ENCODE measurements around the gene CIROP. TPM values are rescaled to one million over a fixed set of nuclear protein-coding genes. Genes with fewer than 3 reads are reported as not detected.

The CIROP gene
- total and polyA plus RNA-seq, 2 donors (not counting 1 experiment from before 2014, with no cell fraction given), result not detected

DNA sequence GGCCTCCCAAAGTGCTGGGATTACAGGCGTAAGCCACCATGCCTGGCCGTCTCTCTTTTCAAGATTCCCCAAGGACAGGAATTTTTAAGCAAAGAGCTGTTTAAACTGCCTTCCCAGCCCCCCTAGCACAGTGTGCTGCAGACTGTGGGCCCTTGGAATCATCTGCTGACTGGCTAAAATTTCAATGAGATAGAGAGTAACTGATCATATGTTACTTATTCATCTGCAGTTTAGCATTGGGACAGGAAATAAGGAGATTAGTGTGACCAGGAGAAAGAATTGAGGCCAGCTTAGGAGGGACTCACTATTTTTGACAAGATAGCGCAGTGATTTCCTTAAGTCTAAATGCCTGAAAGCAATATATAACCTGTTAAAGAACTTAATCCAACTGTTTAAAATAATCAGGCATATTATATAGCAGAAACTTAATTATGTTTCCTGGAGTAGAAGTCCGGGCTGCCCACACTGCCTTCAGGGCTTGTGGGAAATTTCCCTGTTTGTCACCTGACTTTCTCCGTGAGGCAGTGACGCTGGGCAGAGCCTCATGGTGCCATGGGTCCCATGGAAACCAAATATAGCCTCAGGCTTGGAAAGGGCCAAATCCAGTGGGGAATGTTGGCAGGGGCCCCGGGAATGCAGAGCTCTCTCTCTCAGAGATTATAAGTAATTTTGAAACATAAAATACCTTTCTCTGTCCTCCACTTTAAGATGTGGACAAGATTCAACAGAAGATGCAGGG lies 37.1 kb upstream of the CIROP start:
- CTCF ChIA-PET, result interaction anchor here (1.0 kb wide), 1 partner anchor 20 kb away, joined by 3 read pairs; no protein-coding TSS in a partner anchor
- H3K27ac Mint-ChIP-seq, result no peak overlapping the region
- no peak overlapping the region for H3K4me2 ChIP-seq (replicated peaks; ENCODE audit: low read depth, low read length, poor library complexity, severe bottlenecking)
- H3K4me1 ChIP-seq (ENCODE audit: control insufficient read depth in 2 of 2, insufficient read depth in 2 of 2, low read length in 2 of 2), result no peaks in the 10 kb centered on the region
- H3K27me3 Mint-ChIP-seq, result peaks cover 5% of the 10 kb centered on the region
- H3K4me3 ChIP-seq (ENCODE audit: control extremely low read depth in 1 of 5, extremely low read depth in 1 of 5, insufficient read depth in 1 of 5, low read depth in 2 of 5, low read length in 4 of 5), result no peak overlapping the region
- 98% methylated on average over 5 of the region's 7 CpGs for WGBS (ENCODE audit: insufficient coverage)
- H4K20me1 ChIP-seq (ENCODE audit: control insufficient read depth, insufficient read depth, low read length, poor library complexity, severe bottlenecking), result no peaks in the 10 kb centered on the region
- H2AFZ ChIP-seq (ENCODE audit: insufficient read depth, low read depth, low read length, poor library complexity, severe bottlenecking), result no peak overlapping the region
- H3K79me2 ChIP-seq (ENCODE audit: control insufficient read depth, insufficient read depth, low read length), result no peaks in the 10 kb centered on the region
- H3K9ac ChIP-seq (ENCODE audit: low read length), result no peak overlapping the region
- DNase-seq (no peak), ATAC-seq (ENCODE audit: low read depth) (no peak)
- H3K27me3 ChIP-seq (replicated peaks in 1 of 4; ENCODE audit: control extremely low read depth in 1 of 4, control insufficient read depth in 3 of 4, insufficient read depth in 4 of 4, low read length in 3 of 4), result no peaks in the 10 kb centered on the region
- H3K36me3 ChIP-seq (replicated peaks in 1 of 2; ENCODE audit: control extremely low read depth in 1 of 2, control insufficient read depth in 1 of 2, extremely low read depth in 1 of 2, insufficient read depth in 2 of 2, low read length in 1 of 2), result no peaks in the 10 kb centered on the region
- H3K4me3 Mint-ChIP-seq, result no peak overlapping the region
- H3K27ac ChIP-seq (ENCODE audit: low read length in 2 of 2), result no peak overlapping the region
- TF ChIP-seq, protein P1, sequence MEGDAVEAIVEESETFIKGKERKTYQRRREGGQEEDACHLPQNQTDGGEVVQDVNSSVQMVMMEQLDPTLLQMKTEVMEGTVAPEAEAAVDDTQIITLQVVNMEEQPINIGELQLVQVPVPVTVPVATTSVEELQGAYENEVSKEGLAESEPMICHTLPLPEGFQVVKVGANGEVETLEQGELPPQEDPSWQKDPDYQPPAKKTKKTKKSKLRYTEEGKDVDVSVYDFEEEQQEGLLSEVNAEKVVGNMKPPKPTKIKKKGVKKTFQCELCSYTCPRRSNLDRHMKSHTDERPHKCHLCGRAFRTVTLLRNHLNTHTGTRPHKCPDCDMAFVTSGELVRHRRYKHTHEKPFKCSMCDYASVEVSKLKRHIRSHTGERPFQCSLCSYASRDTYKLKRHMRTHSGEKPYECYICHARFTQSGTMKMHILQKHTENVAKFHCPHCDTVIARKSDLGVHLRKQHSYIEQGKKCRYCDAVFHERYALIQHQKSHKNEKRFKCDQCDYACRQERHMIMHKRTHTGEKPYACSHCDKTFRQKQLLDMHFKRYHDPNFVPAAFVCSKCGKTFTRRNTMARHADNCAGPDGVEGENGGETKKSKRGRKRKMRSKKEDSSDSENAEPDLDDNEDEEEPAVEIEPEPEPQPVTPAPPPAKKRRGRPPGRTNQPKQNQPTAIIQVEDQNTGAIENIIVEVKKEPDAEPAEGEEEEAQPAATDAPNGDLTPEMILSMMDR (IDR thresholded peaks at IDR 0.05), result no peak
- no peak for TF ChIP-seq EZH2 (IDR thresholded peaks at IDR 0.05; ENCODE audit: borderline replicate concordance, insufficient read depth, low read depth, low read length, poor library complexity, severe bottlenecking)
- no peaks in the 10 kb centered on the region for H3K9me3 Mint-ChIP-seq (ENCODE audit: insufficient read depth)
- intact Hi-C loops (cut with micrococcal nuclease), result no loop called here
- no peaks in the 10 kb centered on the region for H3K9me3 ChIP-seq (ENCODE audit: control extremely low read depth in 1 of 3, control insufficient read depth in 2 of 3, insufficient read depth in 1 of 3, low read length in 2 of 3)
- POLR2A ChIA-PET, result interaction anchor here (0.6 kb wide), 1 partner anchor 380 kb away, joined by 8 read pairs; no protein-coding TSS in a partner anchor
- H3K4me1 Mint-ChIP-seq, result no peaks in the 10 kb centered on the region

DNA sequence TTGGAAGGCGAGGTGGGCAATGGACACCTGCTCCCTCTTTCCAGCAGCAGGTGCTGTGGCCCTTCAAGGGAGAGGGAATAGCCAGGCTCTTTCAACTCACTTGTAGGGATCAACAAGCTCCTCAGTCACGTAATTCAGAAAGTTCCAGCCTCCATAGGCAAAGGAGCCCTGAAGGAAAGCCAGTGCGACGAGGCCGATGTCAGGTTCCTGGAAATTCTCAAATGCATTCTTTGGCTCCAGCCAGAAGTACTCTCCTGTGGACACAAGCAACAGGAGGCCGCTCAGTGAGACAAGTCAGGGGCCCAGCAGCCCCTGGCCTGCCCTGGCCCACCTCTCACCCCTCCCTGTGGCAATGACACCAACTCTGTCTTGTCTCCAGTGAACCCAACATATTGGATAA lies 35.6 kb upstream of the CIROP start:
- H3K4me3 ChIP-seq (ENCODE audit: control extremely low read depth in 1 of 5, extremely low read depth in 1 of 5, insufficient read depth in 1 of 5, low read depth in 2 of 5, low read length in 4 of 5), result no peak overlapping the region
- H3K27me3 ChIP-seq (replicated peaks in 1 of 4; ENCODE audit: control extremely low read depth in 1 of 4, control insufficient read depth in 3 of 4, insufficient read depth in 4 of 4, low read length in 3 of 4), result no peaks in the 10 kb centered on the region
- no peaks in the 10 kb centered on the region for H3K4me1 ChIP-seq (ENCODE audit: control insufficient read depth in 2 of 2, insufficient read depth in 2 of 2, low read length in 2 of 2)
- 86% methylated on average over 6 of the region's 6 CpGs for WGBS (ENCODE audit: insufficient coverage)
- H3K79me2 ChIP-seq (ENCODE audit: control insufficient read depth, insufficient read depth, low read length), result no peaks in the 10 kb centered on the region
- no peak for TF ChIP-seq EZH2 (IDR thresholded peaks at IDR 0.05; ENCODE audit: borderline replicate concordance, insufficient read depth, low read depth, low read length, poor library complexity, severe bottlenecking)
- intact Hi-C loops (cut with micrococcal nuclease), result no loop called here
- no peak overlapping the region for H3K27ac ChIP-seq (ENCODE audit: low read length in 2 of 2)
- H4K20me1 ChIP-seq (ENCODE audit: control insufficient read depth, insufficient read depth, low read length, poor library complexity, severe bottlenecking), result no peaks in the 10 kb centered on the region
- Mint-ChIP-seq H3K27me3 (no peaks in the 10 kb centered on the region), H3K27ac (no peak overlapping the region), H3K9me3 (ENCODE audit: insufficient read depth) (no peaks in the 10 kb centered on the region), H3K4me1 (no peaks in the 10 kb centered on the region), H3K4me3 (no peak overlapping the region)
- no peaks in the 10 kb centered on the region for H3K9me3 ChIP-seq (ENCODE audit: control extremely low read depth in 1 of 3, control insufficient read depth in 2 of 3, insufficient read depth in 1 of 3, low read length in 2 of 3)
- no peak overlapping the region for H3K9ac ChIP-seq (ENCODE audit: low read length)
- H3K36me3 ChIP-seq (replicated peaks in 1 of 2; ENCODE audit: control extremely low read depth in 1 of 2, control insufficient read depth in 1 of 2, extremely low read depth in 1 of 2, insufficient read depth in 2 of 2, low read length in 1 of 2), result no peaks in the 10 kb centered on the region
- H3K4me2 ChIP-seq (replicated peaks; ENCODE audit: low read depth, low read length, poor library complexity, severe bottlenecking), result no peak overlapping the region
- CTCF ChIA-PET, result no interaction called here
- POLR2A ChIA-PET, result no interaction called here
- ATAC-seq (ENCODE audit: low read depth), result no peak
- H2AFZ ChIP-seq (ENCODE audit: insufficient read depth, low read depth, low read length, poor library complexity, severe bottlenecking), result no peak overlapping the region
- no peak for DNase-seq
